HG02623 (cell line): Measurements from ENCODE around the gene HIRIP3.
"Not testable (repeated sequence)": the region's sequence is repeated elsewhere in the genome, so short reads cannot be mapped to it uniquely, and the experiment has no call there.

Source experiments
- ATAC-seq: cut with Tn5 transposase; IDR thresholded peaks from one replicate; pipeline ENCODE4 v1.9.1; 2021; ENCODE audit warnings: moderate library complexity; ENCODE audit not compliant: unreplicated experiment

Gene HIRIP3, protein sequence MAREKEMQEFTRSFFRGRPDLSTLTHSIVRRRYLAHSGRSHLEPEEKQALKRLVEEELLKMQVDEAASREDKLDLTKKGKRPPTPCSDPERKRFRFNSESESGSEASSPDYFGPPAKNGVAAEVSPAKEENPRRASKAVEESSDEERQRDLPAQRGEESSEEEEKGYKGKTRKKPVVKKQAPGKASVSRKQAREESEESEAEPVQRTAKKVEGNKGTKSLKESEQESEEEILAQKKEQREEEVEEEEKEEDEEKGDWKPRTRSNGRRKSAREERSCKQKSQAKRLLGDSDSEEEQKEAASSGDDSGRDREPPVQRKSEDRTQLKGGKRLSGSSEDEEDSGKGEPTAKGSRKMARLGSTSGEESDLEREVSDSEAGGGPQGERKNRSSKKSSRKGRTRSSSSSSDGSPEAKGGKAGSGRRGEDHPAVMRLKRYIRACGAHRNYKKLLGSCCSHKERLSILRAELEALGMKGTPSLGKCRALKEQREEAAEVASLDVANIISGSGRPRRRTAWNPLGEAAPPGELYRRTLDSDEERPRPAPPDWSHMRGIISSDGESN

DNA sequence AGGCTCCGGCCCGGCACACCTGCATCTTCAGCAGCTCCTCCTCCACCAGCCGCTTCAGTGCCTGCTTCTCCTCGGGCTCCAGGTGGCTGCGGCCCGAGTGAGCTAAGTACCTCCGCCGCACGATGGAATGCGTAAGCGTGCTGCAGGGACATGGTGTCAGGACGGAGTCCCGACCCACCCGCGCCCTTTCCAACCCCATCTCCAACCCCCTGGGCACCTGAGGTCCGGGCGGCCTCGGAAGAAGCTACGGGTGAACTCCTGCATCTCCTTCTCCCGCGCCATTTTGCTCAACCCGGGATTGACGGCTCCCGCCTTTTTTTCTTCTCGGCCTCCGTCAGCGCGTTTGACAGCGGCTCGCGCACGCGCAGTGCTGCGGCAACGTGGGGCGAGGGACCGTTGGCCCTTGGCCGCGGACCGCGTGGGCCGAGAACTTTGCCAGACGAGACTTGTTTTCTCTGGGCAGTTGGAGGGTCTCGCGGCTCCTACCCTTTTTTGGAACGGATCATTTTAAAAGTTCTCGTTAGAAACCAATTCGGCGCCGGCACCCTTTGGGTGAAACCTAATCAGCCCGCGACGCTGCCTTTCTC is at the start of gene HIRIP3:
TSS of gene HIRIP3 (minus strand) at position 294 of the 587 bp plus-strand sequence. CDS start at position 282, 12 bp downstream.
- peak; percentile 46 for ATAC-seq

DNA sequence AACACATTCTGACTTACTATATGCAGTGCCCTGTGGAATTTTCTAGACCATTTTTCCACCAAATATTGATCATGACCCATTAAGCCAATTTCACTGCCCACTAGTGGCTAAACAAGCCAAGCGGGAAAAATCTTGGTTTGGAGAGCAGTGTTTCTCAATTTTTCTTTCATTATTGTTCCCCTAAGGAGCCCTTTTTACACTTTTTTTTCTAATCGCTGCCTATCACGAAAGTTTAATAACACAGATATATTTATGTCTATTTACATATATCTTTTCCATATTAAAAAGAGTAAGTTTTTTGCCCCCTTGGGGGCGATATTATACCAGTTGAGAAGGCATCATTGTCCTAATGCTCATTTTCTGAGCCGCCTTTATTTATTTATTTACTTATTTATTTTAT is 46.4 kb upstream of the HIRIP3 start:
- ATAC-seq = no peak

DNA sequence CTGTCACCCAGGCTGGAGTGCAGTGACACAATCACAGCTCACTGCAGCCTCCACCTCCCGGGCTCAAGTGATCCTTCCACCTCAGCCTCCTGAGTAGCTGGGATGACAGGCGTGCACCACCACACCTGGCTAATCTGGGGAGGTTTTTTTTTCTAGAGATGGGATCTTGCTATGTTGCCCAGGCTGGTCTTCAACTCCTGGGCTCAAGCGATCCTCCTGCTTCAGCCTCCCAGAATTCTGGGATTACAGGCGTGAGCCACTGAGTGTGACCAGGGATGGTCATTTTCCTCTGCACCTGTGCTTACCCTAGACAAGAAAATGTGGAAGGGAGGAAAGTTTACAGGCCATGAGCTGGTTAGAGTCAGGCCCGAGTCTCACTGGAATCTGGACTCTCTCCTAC is 45.3 kb upstream of the HIRIP3 start:
- ATAC-seq = not testable (repeated sequence)

DNA sequence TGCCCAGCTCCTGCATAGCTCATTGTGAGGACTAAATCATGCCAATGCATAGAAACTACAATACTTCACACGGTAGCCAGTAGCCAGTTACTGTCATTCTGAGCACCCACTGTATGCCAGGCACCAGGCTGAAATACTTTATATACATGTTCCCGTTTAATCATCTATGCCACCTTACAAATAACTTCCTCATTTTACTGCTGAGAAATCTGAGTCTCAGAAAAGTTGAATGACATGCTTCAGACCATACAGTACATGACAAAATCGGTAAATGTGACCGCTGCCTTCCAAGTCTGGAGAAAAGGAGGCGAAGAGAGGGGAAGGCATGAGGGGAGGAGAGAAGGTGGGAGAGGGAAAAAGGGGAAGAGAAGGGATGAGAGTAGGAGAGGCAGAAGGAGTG is 44.8 kb upstream of the HIRIP3 start:
- ATAC-seq = no peak

DNA sequence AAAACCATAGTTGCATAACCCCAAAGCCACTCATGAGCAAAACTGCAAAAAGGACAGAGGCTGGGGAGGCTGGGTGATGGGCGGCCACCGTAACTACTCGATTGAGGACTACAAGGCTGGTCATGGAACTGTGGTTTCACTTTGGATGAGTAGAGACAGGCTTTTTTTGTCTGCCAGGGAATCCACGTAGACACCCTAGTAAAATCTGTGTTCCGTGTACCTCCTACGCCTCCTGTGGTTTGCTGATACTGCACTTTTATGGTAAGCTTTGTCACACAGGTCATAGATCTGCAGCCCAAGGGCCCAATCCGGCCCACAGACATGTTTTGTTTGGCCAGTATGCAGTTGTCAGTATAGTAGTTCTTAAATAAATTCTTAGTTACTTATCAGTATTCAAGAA is 37.9 kb upstream of the HIRIP3 start:
- no peak for ATAC-seq

DNA sequence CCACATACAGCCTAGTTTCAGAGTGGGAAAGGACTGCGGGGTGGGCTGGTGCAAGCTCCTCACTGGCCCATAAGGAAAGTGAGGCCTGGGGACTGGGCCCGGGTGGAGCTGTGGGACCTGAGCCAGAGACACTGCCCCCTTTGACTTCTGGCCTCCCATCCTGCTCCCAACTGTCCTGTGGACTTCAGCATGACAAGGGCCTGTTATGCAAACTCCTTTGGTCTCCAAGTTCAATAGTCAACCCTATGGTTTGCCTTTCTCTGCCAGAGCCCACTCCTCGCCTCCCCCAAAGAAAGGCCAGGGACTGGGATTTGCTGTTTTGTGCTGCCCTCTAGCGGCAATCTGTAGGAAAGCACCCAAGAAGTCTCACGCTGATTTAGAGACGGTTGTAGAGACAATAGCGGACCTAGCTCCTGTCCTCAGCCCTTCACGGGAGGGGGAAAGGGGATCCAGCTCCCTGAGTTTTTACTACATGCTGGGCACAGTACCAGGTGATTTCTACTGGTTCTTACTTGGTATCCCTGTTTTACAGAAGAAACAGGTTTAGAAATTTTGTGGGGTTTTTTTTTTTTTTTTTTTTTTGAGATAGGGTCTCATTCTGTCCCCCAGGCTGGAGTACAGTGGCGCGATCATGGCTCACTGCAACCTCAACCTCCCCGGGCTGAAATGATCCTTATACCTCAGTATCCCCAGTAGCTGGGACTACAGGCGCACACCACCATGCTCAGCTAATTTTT is 36.8 kb upstream of the HIRIP3 start:
- ATAC-seq = no peak

DNA sequence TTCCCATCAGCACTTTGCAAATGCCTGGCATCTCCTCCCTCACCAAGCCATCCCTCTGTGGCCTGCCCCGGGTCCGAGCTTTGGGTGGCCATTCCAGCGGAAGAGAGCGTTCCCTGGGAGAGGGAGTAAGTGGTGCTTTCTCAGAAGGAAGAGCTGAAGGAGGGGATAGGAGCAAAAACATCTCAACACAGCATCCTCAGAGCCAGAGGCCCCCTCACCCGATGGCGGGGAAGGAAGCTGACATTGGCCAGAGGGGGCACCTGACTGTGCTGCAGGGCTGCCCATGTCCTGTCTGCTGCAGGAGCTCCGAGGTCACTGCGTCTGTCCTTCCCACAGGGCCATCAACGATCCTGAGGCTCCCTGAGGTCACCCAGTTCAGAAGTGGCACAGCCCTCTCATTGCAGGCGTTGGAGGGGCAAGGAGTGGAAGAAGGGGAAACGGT is 36.1 kb upstream of the HIRIP3 start:
- no peak for ATAC-seq

DNA sequence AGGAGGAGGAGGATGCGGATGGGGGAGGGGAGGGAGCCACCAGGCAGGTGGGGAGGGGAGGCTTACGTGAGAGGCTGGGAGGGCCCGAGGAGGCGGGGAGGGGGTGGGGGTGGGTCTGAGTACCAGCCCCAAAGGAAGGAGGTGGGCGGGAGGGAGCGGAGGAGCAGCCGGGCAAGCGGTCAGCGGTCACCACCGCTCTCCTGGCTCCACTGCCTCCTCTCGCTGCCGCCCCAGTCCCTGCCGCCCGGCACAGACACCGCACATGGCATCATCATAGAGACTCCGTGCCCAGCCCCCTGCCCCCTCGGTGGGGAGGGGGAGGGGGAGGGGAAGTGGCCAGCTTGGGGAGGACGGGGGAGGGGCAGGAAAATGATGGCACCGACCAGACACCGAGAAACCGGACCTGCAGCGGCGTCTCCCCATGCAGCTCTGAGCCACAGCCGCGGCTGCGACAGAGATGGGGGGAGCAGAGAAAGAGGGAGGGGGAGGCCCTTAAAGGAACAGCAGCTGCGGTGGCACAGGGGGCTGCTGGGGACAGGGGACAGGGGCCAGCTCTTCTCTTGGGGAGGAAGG is 35.5 kb upstream of the HIRIP3 start, which contains the start of gene TLCD3B:
TSS of gene TLCD3B (minus strand) at position 431 of the 573 bp plus-strand sequence. CDS start 744 bp downstream, outside the sequence.
- no peak for ATAC-seq

DNA sequence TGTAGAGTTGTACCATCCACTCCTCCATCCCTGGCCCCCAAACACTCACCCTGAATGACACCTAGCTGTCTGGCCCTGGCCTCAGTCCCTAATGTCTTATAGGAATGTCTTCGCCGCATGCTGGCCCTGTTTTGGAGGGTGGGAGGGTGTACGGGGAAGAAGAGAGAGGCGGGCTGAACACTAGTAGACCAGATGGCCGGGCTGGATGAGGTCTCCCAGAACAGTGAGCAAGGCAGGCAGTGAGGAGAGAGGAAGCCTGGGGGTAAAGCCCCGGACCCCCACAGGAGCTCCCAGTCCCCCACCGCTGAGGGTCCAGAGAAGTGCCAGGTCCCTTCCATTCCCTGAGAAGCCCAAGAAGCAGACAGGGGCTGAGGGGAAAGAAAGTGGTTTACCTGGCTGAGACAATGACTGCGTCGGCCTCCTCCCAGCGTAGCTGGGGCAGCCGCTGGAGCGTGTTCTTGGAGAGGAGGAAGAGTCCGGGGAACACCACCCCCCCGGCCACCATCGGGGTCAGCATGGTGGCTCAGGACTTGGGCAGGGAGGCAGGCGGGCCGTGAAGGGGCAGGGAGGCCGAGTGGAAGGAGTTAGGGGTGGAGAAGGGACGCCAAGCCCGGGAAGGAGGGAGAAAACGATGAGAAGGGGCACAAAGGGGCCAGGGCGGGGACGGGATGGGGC is 34.7 kb upstream of the HIRIP3 start:
- no peak for ATAC-seq

DNA sequence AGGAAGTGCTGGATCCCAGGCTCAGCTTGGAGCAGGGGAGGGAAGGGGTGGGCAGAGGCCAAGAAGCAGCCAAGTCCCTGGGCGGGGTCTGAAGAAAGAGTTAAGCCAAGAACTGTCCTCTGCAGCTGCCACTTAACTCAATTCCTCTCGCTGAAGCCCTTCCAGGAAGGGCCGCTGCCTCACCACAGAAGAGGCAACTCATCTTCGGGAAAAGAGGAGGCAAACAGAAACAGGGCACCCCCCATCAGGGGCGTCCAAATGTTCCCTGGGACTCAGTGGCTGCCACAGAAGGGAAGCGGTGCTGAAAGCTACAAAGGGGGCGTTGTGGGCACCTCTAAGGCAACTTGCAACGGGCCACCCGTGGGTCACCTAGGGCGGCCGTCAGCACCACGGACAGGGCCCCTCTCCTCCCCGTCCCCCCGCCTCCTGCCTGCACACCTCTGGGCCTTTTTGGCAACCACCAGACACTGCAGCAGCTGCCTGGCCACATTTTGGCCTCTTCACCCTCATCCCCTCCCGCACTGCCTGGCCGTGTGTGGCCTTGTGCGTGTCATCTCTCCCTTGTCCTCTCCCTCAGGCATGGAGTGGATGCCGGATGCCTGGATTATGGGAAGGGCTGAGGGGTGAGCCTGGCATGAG is 33.1 kb upstream of the HIRIP3 start:
- no peak for ATAC-seq

DNA sequence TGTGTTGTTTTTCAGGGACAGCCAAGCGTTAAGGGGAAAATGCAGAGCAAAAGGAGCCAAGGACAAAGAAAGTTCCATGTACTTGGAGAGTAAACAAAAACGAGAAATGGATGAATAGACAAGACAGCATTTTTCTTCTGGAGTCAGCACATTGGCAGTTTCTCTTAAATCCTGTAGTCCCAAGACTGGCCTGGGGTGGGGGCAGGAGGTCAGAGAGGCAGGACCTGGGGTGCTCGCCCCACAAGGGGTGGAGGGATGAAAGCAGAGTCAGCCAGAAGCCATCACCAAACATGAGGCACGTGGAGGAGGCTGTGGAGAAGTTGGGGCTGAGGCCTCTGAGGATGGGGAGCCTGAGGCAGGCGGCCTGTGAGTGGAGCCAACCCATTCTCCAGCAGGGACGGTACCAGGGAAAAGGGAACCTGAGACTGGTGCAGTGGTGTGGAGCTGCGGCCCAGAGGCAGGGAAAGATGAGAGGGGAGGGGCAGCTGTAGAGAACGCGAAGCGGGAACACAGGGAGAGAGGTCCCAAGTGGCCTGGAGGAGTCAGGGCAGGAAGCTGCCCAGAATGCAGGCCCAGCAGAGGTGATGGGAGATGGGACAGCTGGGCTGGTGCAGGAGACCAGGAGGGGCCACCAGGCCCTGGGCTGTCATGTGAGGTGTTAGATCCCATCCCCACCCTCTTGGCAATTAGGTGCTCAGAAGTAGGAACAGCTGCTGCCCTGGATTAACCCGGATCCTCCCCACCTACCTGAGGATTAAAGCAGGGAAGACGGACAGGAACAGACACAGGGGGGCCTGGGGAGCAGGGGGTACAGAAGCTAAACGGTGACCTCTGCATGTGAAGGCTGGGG is 32.4 kb upstream of the HIRIP3 start:
- ATAC-seq = no peak

DNA sequence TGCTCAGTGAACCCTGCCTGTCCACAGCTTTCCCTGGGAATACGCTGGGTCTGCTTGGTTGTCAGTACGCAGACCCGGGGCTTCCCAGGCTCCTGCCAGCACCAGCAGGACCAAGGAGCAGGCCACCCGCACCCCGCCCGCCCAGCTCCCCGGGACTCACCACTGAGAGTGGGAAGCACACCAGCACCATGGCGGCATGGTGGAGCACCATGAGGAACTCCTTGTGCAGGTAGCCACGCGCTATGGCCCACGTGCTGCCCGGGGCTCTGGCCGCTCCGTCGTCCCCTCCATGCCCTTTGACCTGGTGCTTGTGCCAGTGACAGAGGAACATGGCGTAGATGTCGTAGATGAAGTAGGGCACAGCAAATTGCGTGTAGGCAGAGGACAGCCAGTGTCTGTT is 31.0 kb upstream of the HIRIP3 start:
- no peak for ATAC-seq

DNA sequence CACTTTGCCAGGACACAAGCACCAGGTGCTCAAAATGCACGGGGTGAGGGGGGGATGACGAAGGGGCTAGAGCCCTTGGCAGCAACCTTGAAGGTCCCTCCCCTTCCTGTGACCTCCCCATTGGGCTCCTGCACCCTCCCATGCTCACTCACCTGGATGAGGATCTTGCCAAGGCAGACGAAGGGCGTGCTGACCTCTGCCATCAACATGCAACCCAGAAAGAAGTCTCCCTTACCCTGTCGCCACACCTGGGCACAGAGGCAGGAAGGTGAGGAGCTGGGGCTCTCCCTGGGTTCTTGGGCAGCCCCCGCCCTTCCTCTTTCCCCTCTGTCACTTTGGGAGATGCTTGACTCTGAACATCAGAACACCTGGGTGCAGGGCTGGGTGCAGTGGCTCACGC is 30.2 kb upstream of the HIRIP3 start:
- ATAC-seq = no peak

DNA sequence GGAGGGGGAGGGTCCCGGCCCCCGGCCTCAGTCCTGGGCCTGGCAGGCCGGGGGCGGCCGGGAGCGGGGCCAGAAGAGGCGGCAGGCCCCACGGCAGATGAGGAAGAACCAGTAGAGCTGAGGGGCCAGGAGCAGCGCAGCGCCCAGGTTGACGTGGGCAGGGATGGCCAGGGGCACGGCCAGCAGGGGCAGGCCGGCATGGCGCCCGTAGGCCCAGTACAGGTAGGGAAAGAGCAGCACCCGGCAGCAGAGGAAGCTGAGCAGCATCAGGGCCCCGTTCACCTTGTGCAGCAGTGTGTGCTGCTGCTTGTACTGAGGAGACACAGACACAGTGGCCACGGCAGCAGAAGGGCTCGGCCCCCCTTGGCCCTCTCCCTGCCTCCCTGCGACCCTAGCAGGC is 29.7 kb upstream of the HIRIP3 start:
- no peak for ATAC-seq

DNA sequence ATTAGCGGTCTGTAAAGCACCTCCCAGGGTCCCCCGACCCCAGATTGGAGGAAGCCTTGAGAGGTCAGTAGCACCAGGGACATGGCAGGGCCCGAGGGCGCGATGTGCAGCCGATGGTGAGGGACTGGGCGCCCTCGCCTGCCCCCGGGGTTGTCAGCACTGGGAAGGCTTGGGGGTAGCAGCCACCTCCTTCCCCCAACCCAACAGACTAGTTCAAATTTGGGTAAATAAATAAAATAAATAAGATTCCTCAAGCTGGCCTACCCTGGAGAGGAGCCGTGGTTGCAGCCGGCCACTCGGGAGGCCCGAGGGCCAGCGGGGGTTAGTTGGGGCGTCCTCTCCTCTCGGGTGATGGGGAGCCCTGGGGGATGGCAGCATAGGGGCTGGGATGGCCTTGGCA is 29.0 kb upstream of the HIRIP3 start:
- no peak for ATAC-seq

DNA sequence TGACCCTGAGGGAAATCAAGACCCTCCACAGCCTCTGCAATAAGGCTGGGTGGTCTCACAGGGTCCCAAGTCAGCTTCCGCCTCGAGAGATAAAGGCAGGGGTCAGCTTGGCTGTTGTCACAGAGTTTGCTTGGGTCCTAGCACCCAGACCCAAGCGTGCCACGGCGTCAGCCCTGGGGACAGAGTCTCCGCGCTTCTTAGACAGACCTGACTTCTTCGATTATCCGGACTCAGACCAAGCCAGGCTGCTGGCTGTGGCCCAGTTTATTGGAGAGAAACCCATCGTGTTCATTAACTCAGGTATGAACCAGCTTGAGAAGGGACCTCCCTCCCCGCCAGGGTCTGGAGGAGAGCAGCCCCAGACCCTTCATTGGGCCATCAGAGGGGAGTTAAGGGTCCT is 28.2 kb upstream of the HIRIP3 start:
- no peak for ATAC-seq

DNA sequence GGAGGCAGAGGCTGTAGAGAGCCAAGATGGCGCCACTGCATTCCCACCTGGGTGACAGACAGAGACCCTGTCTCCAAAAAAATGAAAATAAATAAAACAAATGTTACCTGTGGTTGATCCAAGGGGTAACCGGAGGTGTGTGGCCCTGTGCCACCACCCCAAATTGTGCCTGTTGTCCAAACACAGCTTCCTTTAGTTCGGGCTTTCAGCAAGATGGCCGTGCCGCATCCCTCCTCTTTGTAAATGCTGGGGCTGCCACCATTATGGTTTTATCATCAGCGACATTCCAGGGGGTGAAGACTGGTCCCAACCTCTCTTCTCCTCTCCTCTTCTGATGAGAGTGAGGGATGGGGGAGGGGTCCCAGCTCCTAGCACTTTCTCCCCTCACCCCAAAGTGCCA is 27.5 kb upstream of the HIRIP3 start, which contains the start of gene C16orf92:
TSS of gene C16orf92 (plus strand) at position 312 of the 400 bp plus-strand sequence. CDS start 143 bp downstream, outside the sequence.
- ATAC-seq = no peak

DNA sequence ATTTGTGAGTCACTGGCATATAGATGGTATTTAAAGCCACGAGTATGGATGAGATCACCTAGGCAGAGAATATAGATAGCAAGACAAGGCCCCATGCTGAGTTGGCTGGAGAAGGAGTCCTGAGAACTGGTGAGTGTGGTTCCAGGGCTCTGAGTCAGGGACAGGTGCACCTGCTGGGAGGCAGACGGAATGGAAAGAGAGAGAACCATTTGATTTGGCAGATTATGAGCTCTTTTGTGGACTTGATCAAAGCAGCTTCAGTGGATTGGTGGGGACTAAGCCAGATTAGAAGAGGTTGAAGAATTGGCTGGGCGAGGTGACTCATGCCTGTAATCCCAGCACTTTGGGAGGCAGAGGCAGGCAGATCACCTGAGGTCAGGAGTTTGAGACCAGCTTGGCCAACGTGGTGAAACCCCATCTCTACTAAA is 23.3 kb upstream of the HIRIP3 start:
- no peak for ATAC-seq

DNA sequence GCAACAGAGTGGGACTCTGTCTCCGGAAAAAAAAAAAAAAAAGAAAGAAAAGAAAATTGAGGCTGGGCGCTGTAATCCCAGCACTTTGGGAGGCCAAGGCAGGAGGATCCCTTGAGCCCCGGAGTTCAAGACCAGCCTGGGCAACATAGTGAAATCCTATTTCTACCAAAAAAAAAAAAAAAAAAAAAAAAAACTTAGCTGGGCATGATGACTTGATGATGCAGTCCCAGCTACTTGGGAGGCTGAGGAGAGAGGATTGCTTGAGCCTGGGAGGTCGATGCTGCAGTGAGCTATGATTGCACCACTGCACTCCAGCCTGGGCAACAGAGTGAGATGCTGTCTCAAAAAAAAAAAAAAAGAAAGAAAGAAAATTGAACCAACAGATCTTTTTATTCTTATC is 22.5 kb upstream of the HIRIP3 start:
- ATAC-seq = not testable (repeated sequence)
